Ovary (tissue), 3 donors: Measurements from ENCODE around the gene KYAT1.

Experiments
- CTCF ChIP-seq, 3 donors: fragments of 450-650 bp in 2 of 3; fragments of 200-600 bp in 1 of 3; IDR thresholded peaks; one replicate each; pipeline versions ENCODE4 v1.5.1 to v1.8.0; 2016 to 2022; ENCODE audit warnings: antibody characterized with exemption in 3 of 3, mild to moderate bottlenecking in 1 of 3
- EP300 ChIP-seq: sonication (generic); formaldehyde crosslinking; IDR thresholded peaks from one replicate; pipeline ENCODE4 v1.6.1; 2017; ENCODE audit warnings: antibody characterized with exemption
- POLR2A ChIP-seq: fragments of 450-650 bp; IDR thresholded peaks from one replicate; pipeline ENCODE4 v1.6.1; 2017; ENCODE audit warnings: antibody characterized with exemption, mild to moderate bottlenecking, moderate library complexity
- donor health status: DM: no; HTN: no; CAD: no.

GRCh38 chr9:128885376-128885775, 3.6 kb upstream of the KYAT1 start:
- TF ChIP-seq POLR2A = no peak
- no peak for TF ChIP-seq CTCF (IDR thresholded peaks at IDR 0.05)
- TF ChIP-seq EP300 = no peak
